Left hindlimb (tissue), 1 donor: ENCODE data around the gene PIGR.

Source experiments
- DNase-seq: peaks from one replicate; pipeline ENCODE4 v3.0.0-alpha.2; 2018

The PIGR gene

GRCh38 chr1:206909161-206909882, 36.9 kb downstream of the PIGR start:
- peak; percentile 51 for DNase-seq

GRCh38 chr1:206908038-206908437, 38.2 kb downstream of the PIGR start:
- DNase-seq = no peak

- no peak for DNase-seq
These were observed 38.8 kb downstream of the PIGR start for GRCh38 chr1:206907304-206907991.

GRCh38 chr1:206905295-206906164, 40.7 kb downstream of the PIGR start:
- DNase-seq = no peak

GRCh38 chr1:206904423-206905142, 41.7 kb downstream of the PIGR start:
- DNase-seq = no peak

- DNase-seq = no peak
These were observed 42.6 kb downstream of the PIGR start for GRCh38 chr1:206903687-206904086.

- DNase-seq = no peak
These were observed 43.6 kb downstream of the PIGR start for GRCh38 chr1:206902702-206903101.

- no peak for DNase-seq
These were observed 44.3 kb downstream of the PIGR start for GRCh38 chr1:206901944-206902343.

- DNase-seq = no peak
These were observed 46.1 kb downstream of the PIGR start for GRCh38 chr1:206900149-206900548.

- no peak for DNase-seq
These were observed 46.5 kb downstream of the PIGR start for GRCh38 chr1:206899717-206900116.

- no peak for DNase-seq
These were observed 47.3 kb downstream of the PIGR start for GRCh38 chr1:206898915-206899431.

- no peak for DNase-seq
These were observed 48.0 kb downstream of the PIGR start for GRCh38 chr1:206898089-206898914.

GRCh38 chr1:206897175-206897574, 49.1 kb downstream of the PIGR start, which contains the start of gene IL24:
IL24 (plus strand) TSS chr1:206897443; CDS start chr1:206897833, 390 bp downstream.
- DNase-seq = no peak

GRCh38 chr1:206896261-206896660, 50.0 kb downstream of the PIGR start:
- no peak for DNase-seq

- no peak for DNase-seq
These were observed 50.4 kb downstream of the PIGR start for GRCh38 chr1:206895837-206896242.

- no peak for DNase-seq
These were observed 50.9 kb downstream of the PIGR start for GRCh38 chr1:206895325-206895724.

- no peak for DNase-seq
These were observed 52.9 kb downstream of the PIGR start for GRCh38 chr1:206893380-206893779.

GRCh38 chr1:206892351-206892984, 53.8 kb downstream of the PIGR start:
- no peak for DNase-seq

- no peak for DNase-seq
These were observed 54.9 kb downstream of the PIGR start for GRCh38 chr1:206891412-206891811.

- no peak for DNase-seq
These were observed 55.9 kb downstream of the PIGR start for GRCh38 chr1:206890125-206891060.
